ENCODE measurements around the gene WNT6. TPM values are rescaled to one million over a fixed set of nuclear protein-coding genes. Genes with fewer than 3 reads are reported as not detected.

The WNT6 gene
- total RNA-seq, 4 donors from 2014 or later = 0.36 to 3.9 (median 2.1) TPM

- ATAC-seq (no peak), DNase-seq (no peak)
- in situ Hi-C loops (cut with MboI; ENCODE audit: low sequenced_read_pairs in 4 of 4) (no loop called here), intact Hi-C loops (cut with DNase I; ENCODE audit: low total_unique reads) (no loop called here)
- Histone ChIP-seq H3K4me3 (no peak overlapping the region), H3K4me1 (no peaks in the 10 kb centered on the region), H3K36me3 (no peaks in the 10 kb centered on the region), H3K27me3 (peaks cover 0 to 4% (median 0%) of the 10 kb centered on the region in 3 donors), H3K9me3 (no peaks in the 10 kb centered on the region), H3K27ac (no peak overlapping the region)
- no peak for TF ChIP-seq CTCF (IDR thresholded peaks at IDR 0.05 in 4 of 5, conservative IDR thresholded peaks at IDR 0.05 in 1 of 5)
Observed at GRCh38 chr2:218920504-218920903, 60.9 kb downstream of the WNT6 start.

Small RNA genes lying within 50 kb of the gene (microRNA-seq; reads per million reads assigned to microRNA genes)
- gene MIR9500 (ENCODE audit: borderline replicate concordance in 2 of 2) = 0 reads per million in 2 donors

Other genes starting within 250 kb of the WNT6 start
- 10 to 100 TPM; 13.2 to 46.6 (median 34.0) TPM for gene ZNF142, start 200.2 kb upstream of the WNT6 start, total RNA-seq
- 10 to 100 TPM; 19.6 to 46.9 (median 22.4) TPM for gene BCS1L, start 200.1 kb upstream of the WNT6 start, total RNA-seq
- gene RNF25, start 187.8 kb upstream of the WNT6 start, total RNA-seq = 10 to 100 TPM; 11.7 to 39.1 (median 26.1) TPM
- 10 to 100 TPM in 1 of 4 donors, 1 to 10 TPM in 3; 3.0 to 16.3 (median 7.6) TPM for gene STK36, start 187.7 kb upstream of the WNT6 start, total RNA-seq
- 10 to 100 TPM in 1 of 4 donors, 1 to 10 TPM in 3; 4.4 to 16.2 (median 6.4) TPM for gene TTLL4, start 149.0 kb upstream of the WNT6 start, total RNA-seq
- gene CYP27A1, start 77.7 kb upstream of the WNT6 start, total RNA-seq = 10 to 100 TPM; 17.9 to 56.3 (median 26.8) TPM
- 10 to 100 TPM in 3 of 4 donors, 1 to 10 TPM in 1; 8.3 to 65.4 (median 44.3) TPM for gene PRKAG3, start 28.0 kb upstream of the WNT6 start, total RNA-seq
- gene WNT10A, start 21.0 kb downstream of the WNT6 start, total RNA-seq = not detected
- not detected for gene CDK5R2, start 99.9 kb downstream of the WNT6 start, total RNA-seq
- not detected for gene FEV, start 125.4 kb downstream of the WNT6 start, total RNA-seq
- gene CRYBA2, start 133.6 kb downstream of the WNT6 start, total RNA-seq = not detected
- under 1 TPM in 1 of 4 donors, not detected in 3; 0.09 TPM for gene CFAP65, start 181.7 kb downstream of the WNT6 start, total RNA-seq
- gene IHH, start 201.1 kb downstream of the WNT6 start, total RNA-seq = under 1 TPM in 1 of 4 donors, not detected in 3; 0.27 TPM

Measured in gastrocnemius medialis (tissue), 4 donors.